Endothelial cell of umbilical vein (primary cell): ENCODE data around the gene TMEM43. TPM values are rescaled to one million over a fixed set of nuclear protein-coding genes. Genes with fewer than 3 reads are reported as not detected.

Source experiments
- BruUV-seq: library from RNA; stranded (reverse); fragments of 400-500 nt; replicated peaks from 2 replicates; lab custom pipeline; 2021; lab: Mats Ljungman, UMichigan
- CTCF ChIA-PET: fragments of 300-600, 350-600 bp; sonication (Branson Sonifier 250); formaldehyde crosslinking; loops from one replicate; lab custom pipeline; 2021; ENCODE audit warnings: antibody characterized with exemption, inconsistent platforms; lab: Charles Lee
- POLR2A ChIA-PET: fragments of 300-600, 350-600 bp; sonication (Branson Sonifier 250); formaldehyde crosslinking; loops from one replicate; lab custom pipeline; 2021; ENCODE audit warnings: antibody characterized with exemption, inconsistent platforms; lab: Charles Lee
- DNase-seq: peaks from one replicate; pipeline ENCODE4 v3.0.0-alpha.2; 2011; ENCODE audit warnings: low read depth, low spot score
- FAIRE-seq: peaks from 2 replicates; lab custom pipeline; 2011; peaks lifted over from hg19 to GRCh38; lab: Jason Lieb, UNC
- H2AFZ ChIP-seq: 2 replicates; pipeline ENCODE4 v1.6.0; 2012; ENCODE audit warnings: low read depth, low read length, control low read depth, inconsistent platforms
- H3K27ac ChIP-seq: 2 replicates; pipeline ENCODE4 v1.5.1; 2011; ENCODE audit warnings: low read depth, mild to moderate bottlenecking, control low read depth, low read length, moderate library complexity; ENCODE audit not compliant: insufficient read depth
- H3K27me3 ChIP-seq, 2 experiments: 2 replicates each; pipeline versions ENCODE4 v1.6.0 to v1.6.1; 2011; ENCODE audit warnings: low read length in 2 of 2, mixed read lengths in 1 of 2; ENCODE audit not compliant: control insufficient read depth in 2 of 2, insufficient read depth in 2 of 2
- H3K36me3 ChIP-seq, 2 experiments: 2 replicates in 1 of 2; 3 replicates in 1 of 2; pipeline ENCODE4 v1.5.1; 2011; ENCODE audit warnings: low read length in 2 of 2, mild to moderate bottlenecking in 1 of 2, moderate library complexity in 1 of 2; ENCODE audit not compliant: control insufficient read depth in 2 of 2, insufficient read depth in 2 of 2; ENCODE audit errors: extremely low read depth in 1 of 2
- H3K4me1 ChIP-seq: 3 replicates; pipeline ENCODE4 v1.5.1; 2011; ENCODE audit warnings: mild to moderate bottlenecking, low read length; ENCODE audit not compliant: control insufficient read depth, insufficient read depth; ENCODE audit errors: extremely low read depth
- H3K4me2 ChIP-seq: 2 replicates; pipeline ENCODE4 v1.6.1; 2011; ENCODE audit warnings: low read length, control low read depth, mixed read lengths; ENCODE audit not compliant: insufficient read depth
- H3K4me3 ChIP-seq, 3 experiments: fragments of 200-600 bp in 1 of 3; sonication (generic), shearing (Covaris generic) in 1 of 3; replicated peaks in 1 of 3; 2 replicates each; pipeline ENCODE4 v1.5.1; 2011 to 2016; ENCODE audit warnings: control low read depth in 3 of 3, low read length in 3 of 3, mild to moderate bottlenecking in 2 of 3, inconsistent platforms in 1 of 3, low read depth in 1 of 3, moderate library complexity in 1 of 3; ENCODE audit not compliant: insufficient read depth in 1 of 3
- H3K79me2 ChIP-seq: 2 replicates; pipeline ENCODE4 v1.6.0; 2012; ENCODE audit warnings: low read length, inconsistent platforms; ENCODE audit not compliant: control insufficient read depth, insufficient read depth
- H3K9ac ChIP-seq: replicated peaks from 2 replicates; pipeline ENCODE3; 2011; ENCODE audit warnings: low read length, control low read depth; ENCODE audit not compliant: insufficient read depth; ENCODE audit errors: extremely low read depth
- H3K9me1 ChIP-seq: replicated peaks from 3 replicates; pipeline ENCODE4 v1.6.0; 2011; ENCODE audit warnings: mild to moderate bottlenecking, low read length; ENCODE audit not compliant: control insufficient read depth, insufficient read depth; ENCODE audit errors: extremely low read depth
- H3K9me3 ChIP-seq: replicated peaks from 2 replicates; pipeline ENCODE4 v1.5.1; 2012; ENCODE audit warnings: low read length, inconsistent platforms; ENCODE audit not compliant: control insufficient read depth, insufficient read depth
- H4K20me1 ChIP-seq: replicated peaks from 2 replicates; pipeline ENCODE3; 2011; ENCODE audit warnings: mild to moderate bottlenecking, low read length; ENCODE audit not compliant: control insufficient read depth, insufficient read depth; ENCODE audit errors: extremely low read depth
- EZH2 ChIP-seq: IDR thresholded peaks from 2 replicates; pipeline ENCODE4 v1.6.1; 2012; ENCODE audit warnings: borderline replicate concordance, low read depth, mild to moderate bottlenecking, moderate library complexity, low read length, inconsistent platforms; ENCODE audit not compliant: severe bottlenecking
- FOS ChIP-seq: IDR thresholded peaks from 2 replicates; pipeline ENCODE4 v1.6.1; 2011; ENCODE audit warnings: mild to moderate bottlenecking, low read length, moderate library complexity, borderline replicate concordance; ENCODE audit not compliant: insufficient read depth
- GATA2 ChIP-seq: IDR thresholded peaks from 2 replicates; pipeline ENCODE4 v1.7.0; 2011; ENCODE audit warnings: low read depth, mild to moderate bottlenecking, moderate library complexity, mixed read lengths, low read length; ENCODE audit not compliant: insufficient read length, insufficient read depth
- JUN ChIP-seq: IDR thresholded peaks from 2 replicates; pipeline ENCODE4 v1.6.1; 2011; ENCODE audit warnings: borderline replicate concordance, low read depth; ENCODE audit not compliant: insufficient read length, insufficient read depth
- MYC ChIP-seq: IDR thresholded peaks from one replicate; pipeline ENCODE4 v1.6.1; 2011; ENCODE audit warnings: mild to moderate bottlenecking, low read depth, low read length
- POLR2A ChIP-seq: IDR thresholded peaks from 2 replicates; pipeline ENCODE4 v1.6.1; 2012; ENCODE audit warnings: low read depth, mild to moderate bottlenecking, control low read depth, low read length
- POLR2AphosphoS5 ChIP-seq: IDR thresholded peaks from 2 replicates; pipeline ENCODE4 v1.6.1; 2012; ENCODE audit warnings: low read depth, mild to moderate bottlenecking, control low read depth, low read length, moderate library complexity; ENCODE audit not compliant: insufficient read depth
- dilution Hi-C: fragments of 300-500 bp; cut with MboI; formaldehyde crosslinking; loops from one replicate; pipeline ENCODE4 v1.15.0; 2019; ENCODE audit warnings: low sequenced_read_pairs; ENCODE audit not compliant: extremely low pct_ligation_motif_present
- intact Hi-C: fragments of 100-400 bp; cut with micrococcal nuclease; formaldehyde crosslinking; loops from one replicate; pipeline ENCODE4 v1.10.0; 2022
- polyA plus RNA-seq, 4 experiments: library from polyadenylated mRNA; depleted of rRNA in 3 of 4; stranded (reverse) in 3 of 4; unstranded in 1 of 4; fragments of >200 nt; gene quantifications; 2 replicates each; pipeline versions ENCODE4 v1.2.1 to v1.2.3, GENCODE V29; 2011 to 2012; ENCODE audit warnings: missing spikeins in 1 of 4
- total RNA-seq: library from RNA; stranded (reverse); gene quantifications from 2 replicates; pipeline ENCODE4 v1.2.3, GENCODE V29; 2021
- TF ChIP-seq, protein P1 (sequence below): IDR thresholded peaks from 2 replicates; pipeline ENCODE4 v1.6.1; 2011; ENCODE audit not compliant: insufficient read depth, insufficient read length
- TF ChIP-seq, protein P2 (sequence below), 2 donors: IDR thresholded peaks; 1 replicate in 1 of 2; 2 replicates in 1 of 2; pipeline ENCODE4 v1.5.1; 2011; ENCODE audit warnings: low read length in 2 of 2, mild to moderate bottlenecking in 2 of 2, moderate library complexity in 2 of 2, control low read depth in 1 of 2, inconsistent platforms in 1 of 2, low read depth in 1 of 2; ENCODE audit not compliant: insufficient read depth in 1 of 2; ENCODE audit errors: extremely low read depth in 1 of 2

TMEM43 gene
- total and polyA plus RNA-seq, 2 donors (not counting 3 experiments of a cell fraction or from before 2014, with no cell fraction given) = 80.6 to 119 TPM

DNA sequence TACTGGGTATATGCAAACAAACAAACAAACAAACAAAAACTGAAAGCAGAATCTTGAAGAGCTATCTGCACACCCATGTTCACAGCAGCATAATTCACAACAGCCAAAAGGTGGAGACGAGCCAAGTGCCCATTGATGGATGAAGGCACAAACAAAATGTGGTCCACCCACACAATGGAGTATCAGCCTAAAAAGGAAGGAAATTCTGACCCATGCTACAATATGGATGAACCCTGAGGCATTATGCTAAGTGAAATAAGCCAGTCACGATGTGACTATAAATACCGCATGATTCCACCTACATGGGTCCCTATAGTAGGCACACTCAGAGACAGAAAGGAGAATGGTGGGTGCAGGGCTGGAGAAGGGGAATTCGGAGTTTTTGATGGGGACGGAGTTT is 29.4 kb downstream of the TMEM43 start:
- Histone ChIP-seq H3K4me3 (no peak overlapping the region), H3K4me1 (peaks cover 2% of the 10 kb centered on the region), H3K27ac (no peak overlapping the region), H3K79me2 (no peaks in the 10 kb centered on the region), H2AFZ (no peak overlapping the region), H3K4me2 (no peak overlapping the region), H4K20me1 (no peaks in the 10 kb centered on the region), H3K27me3 (no peaks in the 10 kb centered on the region), H3K36me3 (peaks cover 13 to 26% of the 10 kb centered on the region in 2 experiments), H3K9ac (no peak overlapping the region), H3K9me3 (no peaks in the 10 kb centered on the region), H3K9me1 (no peaks in the 10 kb centered on the region)
- TF ChIP-seq MYC (no peak), POLR2A (no peak), FOS (no peak)
- TF ChIP-seq, protein P1, sequence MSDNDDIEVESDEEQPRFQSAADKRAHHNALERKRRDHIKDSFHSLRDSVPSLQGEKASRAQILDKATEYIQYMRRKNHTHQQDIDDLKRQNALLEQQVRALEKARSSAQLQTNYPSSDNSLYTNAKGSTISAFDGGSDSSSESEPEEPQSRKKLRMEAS = no peak
- ChIA-PET POLR2A (no interaction called here), CTCF (interaction anchor here (2.3 kb wide), 1 partner anchor 9 kb away, joined by 6 read pairs; no protein-coding TSS in a partner anchor)
- intact Hi-C loops (no loop called here), dilution Hi-C loops (no loop called here)
- FAIRE-seq (peak; percentile 42), DNase-seq (peak; percentile 58)
- no TSS peak for BruUV-seq

DNA sequence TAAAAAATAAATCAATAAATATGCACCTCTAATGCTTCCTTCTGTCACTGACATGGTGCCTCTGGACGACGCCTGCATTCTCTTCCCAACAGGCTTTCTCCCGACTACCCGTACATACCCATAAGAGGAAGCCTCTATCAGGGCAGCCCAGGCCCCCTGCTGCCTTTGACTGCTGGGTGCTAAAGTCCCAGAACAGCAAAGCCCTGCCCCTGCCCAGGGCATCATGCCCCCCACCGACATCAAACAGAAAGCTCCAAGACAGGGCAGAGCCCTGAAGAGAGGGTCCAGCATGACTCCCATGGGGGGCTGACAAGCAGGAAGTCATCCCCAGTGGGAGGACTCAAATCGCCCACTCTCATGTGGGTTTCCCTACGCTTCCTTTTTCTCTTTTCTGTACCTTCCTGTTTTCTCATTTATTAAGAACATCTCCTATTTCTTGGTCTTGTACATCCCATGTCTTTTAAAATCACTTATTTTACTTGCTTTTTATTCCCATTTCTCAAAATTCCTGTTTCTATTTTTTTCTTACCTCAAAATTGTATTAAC is 30.1 kb downstream of the TMEM43 start:
- H3K27me3 ChIP-seq = no peaks in the 10 kb centered on the region
- H3K4me3 ChIP-seq = no peak overlapping the region
- ChIA-PET CTCF (interaction anchor here (1.1 kb wide), 1 partner anchor 13 kb away, joined by 4 read pairs; no protein-coding TSS in a partner anchor), POLR2A (no interaction called here)
- FAIRE-seq (no peak), DNase-seq (no peak)
- BruUV-seq = no TSS peak
- no peaks in the 10 kb centered on the region for H3K9me3 ChIP-seq
- H4K20me1 ChIP-seq = no peaks in the 10 kb centered on the region
- no peaks in the 10 kb centered on the region for H3K9me1 ChIP-seq
- intact Hi-C loops (no loop called here), dilution Hi-C loops (no loop called here)
- H3K9ac ChIP-seq = no peak overlapping the region
- H3K27ac ChIP-seq = no peak overlapping the region
- no peaks in the 10 kb centered on the region for H3K79me2 ChIP-seq
- TF ChIP-seq MYC = no peak
- no peak for TF ChIP-seq POLR2A
- no peak for TF ChIP-seq JUN
- no peak for TF ChIP-seq FOS
- no peak for TF ChIP-seq EZH2
- no peak for TF ChIP-seq GATA2
- TF ChIP-seq, protein P2, sequence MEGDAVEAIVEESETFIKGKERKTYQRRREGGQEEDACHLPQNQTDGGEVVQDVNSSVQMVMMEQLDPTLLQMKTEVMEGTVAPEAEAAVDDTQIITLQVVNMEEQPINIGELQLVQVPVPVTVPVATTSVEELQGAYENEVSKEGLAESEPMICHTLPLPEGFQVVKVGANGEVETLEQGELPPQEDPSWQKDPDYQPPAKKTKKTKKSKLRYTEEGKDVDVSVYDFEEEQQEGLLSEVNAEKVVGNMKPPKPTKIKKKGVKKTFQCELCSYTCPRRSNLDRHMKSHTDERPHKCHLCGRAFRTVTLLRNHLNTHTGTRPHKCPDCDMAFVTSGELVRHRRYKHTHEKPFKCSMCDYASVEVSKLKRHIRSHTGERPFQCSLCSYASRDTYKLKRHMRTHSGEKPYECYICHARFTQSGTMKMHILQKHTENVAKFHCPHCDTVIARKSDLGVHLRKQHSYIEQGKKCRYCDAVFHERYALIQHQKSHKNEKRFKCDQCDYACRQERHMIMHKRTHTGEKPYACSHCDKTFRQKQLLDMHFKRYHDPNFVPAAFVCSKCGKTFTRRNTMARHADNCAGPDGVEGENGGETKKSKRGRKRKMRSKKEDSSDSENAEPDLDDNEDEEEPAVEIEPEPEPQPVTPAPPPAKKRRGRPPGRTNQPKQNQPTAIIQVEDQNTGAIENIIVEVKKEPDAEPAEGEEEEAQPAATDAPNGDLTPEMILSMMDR (IDR thresholded peaks at IDR 0.05; ENCODE audit: extremely low read depth in 1 of 2, insufficient read depth in 1 of 2, low read depth in 1 of 2, low read length in 2 of 2) = no peak
- TF ChIP-seq, protein P1 = no peak
- TF ChIP-seq POLR2AphosphoS5 = no peak
- peaks cover 19 to 31% of the 10 kb centered on the region in 2 experiments for H3K36me3 ChIP-seq
- no peak overlapping the region for H3K4me2 ChIP-seq
- peaks cover 2% of the 10 kb centered on the region for H3K4me1 ChIP-seq
- no peak overlapping the region for H2AFZ ChIP-seq
